ENCODE measurements around the gene GNB3. TPM values are rescaled to one million over a fixed set of nuclear protein-coding genes. Genes with fewer than 3 reads are reported as not detected.

Gene GNB3
- total RNA-seq, 1 experiment from 2014 or later = 8.7 TPM

DNA sequence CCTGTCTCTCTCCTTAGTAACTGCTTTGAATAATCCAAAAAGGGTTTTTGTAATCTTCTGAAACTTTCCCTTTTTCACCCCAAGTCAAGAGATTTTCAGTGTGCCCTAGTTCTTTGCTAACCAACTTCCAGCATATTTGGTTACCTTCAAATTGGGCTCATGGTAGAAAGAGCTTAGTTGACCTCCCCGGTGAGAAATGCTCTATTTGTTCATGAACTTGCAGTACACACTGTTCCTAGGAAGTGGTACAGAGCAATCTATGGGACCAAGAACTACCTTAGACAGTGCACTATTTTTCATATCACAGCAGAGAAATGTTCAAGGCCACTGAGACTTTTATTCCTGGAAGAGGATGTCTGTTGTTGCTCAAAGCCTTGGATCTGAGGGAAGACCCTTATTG, 12.9 kb downstream of the GNB3 start:
- BruUV-seq (replicated peaks) = no TSS peak
- no peaks in the 10 kb centered on the region for H3K27me3 ChIP-seq (ENCODE audit: insufficient read depth, low read length)
- H3K9ac ChIP-seq (ENCODE audit: low read length) = peak overlapping the region; percentile 89
- ChIA-PET POLR2A (interaction anchor here (8.9 kb wide), 1 partner anchor 15 kb away, joined by 186 read pairs; the partner anchor contains the start of genes SPSB2 and TPI1), RAD21 (ENCODE audit: low non-redundant PET in 1 of 2, low total read pairs in 2 of 2, uncharacterized antibody in 2 of 2, unreplicated experiment in 2 of 2) (no interaction called here), CTCF (interaction anchor here (2.6 to 3.4 kb wide), 4 partner anchors 19 to 100 kb away, joined by 10 to 38 read pairs (median 24); partner anchors contain the start of genes MLF2 and SPSB2)
- no peaks in the 10 kb centered on the region for H4K20me1 ChIP-seq (ENCODE audit: insufficient read depth)
- intact Hi-C loops (cut with micrococcal nuclease) = loop anchor here (5.0 kb wide), 1 partner anchor 246 kb away; the partner anchor contains the start of gene CHD4
- H3K4me2 ChIP-seq (ENCODE audit: low read length) = peak overlapping the region; percentile 100
- peaks cover 15 to 31% of the 10 kb centered on the region in 2 experiments for H3K4me1 ChIP-seq (ENCODE audit: control insufficient read depth in 1 of 2, insufficient read depth in 2 of 2, low read length in 2 of 2)
- TF ChIP-seq, protein P1, sequence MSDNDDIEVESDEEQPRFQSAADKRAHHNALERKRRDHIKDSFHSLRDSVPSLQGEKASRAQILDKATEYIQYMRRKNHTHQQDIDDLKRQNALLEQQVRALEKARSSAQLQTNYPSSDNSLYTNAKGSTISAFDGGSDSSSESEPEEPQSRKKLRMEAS (IDR thresholded peaks at IDR 0.05) = no peak
- no peak for TF ChIP-seq ZNF274 (IDR thresholded peaks at IDR 0.05; ENCODE audit: low read depth, low read length)
- TF ChIP-seq SRF (IDR thresholded peaks at IDR 0.05; ENCODE audit: low read depth) = no peak
- TF ChIP-seq, protein P2, sequence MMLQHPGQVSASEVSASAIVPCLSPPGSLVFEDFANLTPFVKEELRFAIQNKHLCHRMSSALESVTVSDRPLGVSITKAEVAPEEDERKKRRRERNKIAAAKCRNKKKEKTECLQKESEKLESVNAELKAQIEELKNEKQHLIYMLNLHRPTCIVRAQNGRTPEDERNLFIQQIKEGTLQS (IDR thresholded peaks at IDR 0.05) = no peak
- TF ChIP-seq, protein P3, sequence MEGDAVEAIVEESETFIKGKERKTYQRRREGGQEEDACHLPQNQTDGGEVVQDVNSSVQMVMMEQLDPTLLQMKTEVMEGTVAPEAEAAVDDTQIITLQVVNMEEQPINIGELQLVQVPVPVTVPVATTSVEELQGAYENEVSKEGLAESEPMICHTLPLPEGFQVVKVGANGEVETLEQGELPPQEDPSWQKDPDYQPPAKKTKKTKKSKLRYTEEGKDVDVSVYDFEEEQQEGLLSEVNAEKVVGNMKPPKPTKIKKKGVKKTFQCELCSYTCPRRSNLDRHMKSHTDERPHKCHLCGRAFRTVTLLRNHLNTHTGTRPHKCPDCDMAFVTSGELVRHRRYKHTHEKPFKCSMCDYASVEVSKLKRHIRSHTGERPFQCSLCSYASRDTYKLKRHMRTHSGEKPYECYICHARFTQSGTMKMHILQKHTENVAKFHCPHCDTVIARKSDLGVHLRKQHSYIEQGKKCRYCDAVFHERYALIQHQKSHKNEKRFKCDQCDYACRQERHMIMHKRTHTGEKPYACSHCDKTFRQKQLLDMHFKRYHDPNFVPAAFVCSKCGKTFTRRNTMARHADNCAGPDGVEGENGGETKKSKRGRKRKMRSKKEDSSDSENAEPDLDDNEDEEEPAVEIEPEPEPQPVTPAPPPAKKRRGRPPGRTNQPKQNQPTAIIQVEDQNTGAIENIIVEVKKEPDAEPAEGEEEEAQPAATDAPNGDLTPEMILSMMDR (IDR thresholded peaks at IDR 0.05 in 2 of 3, conservative IDR thresholded peaks at IDR 0.05 in 1 of 3; ENCODE audit: borderline replicate concordance in 1 of 3, insufficient read depth in 1 of 3, low read depth in 2 of 3, low read length in 2 of 3) = no peak
- TF ChIP-seq POLR2AphosphoS5 (IDR thresholded peaks at IDR 0.05; ENCODE audit: low read depth, low read length) = no peak
- TF ChIP-seq POLR2A (IDR thresholded peaks at IDR 0.05; ENCODE audit: borderline replicate concordance, extremely low read depth, insufficient read depth, insufficient read length) = no peak
- TF ChIP-seq TCF7L2 (IDR thresholded peaks at IDR 0.05; ENCODE audit: borderline replicate concordance, extremely low read depth, insufficient read depth, insufficient read length) = no peak
- no peak for TF ChIP-seq SIN3A (IDR thresholded peaks at IDR 0.05; ENCODE audit: low read depth)
- TF ChIP-seq ZFX (IDR thresholded peaks at IDR 0.05) = no peak
- DNase-seq (ENCODE audit: low read depth, low spot score) (no peak), ATAC-seq (no peak)
- no peaks in the 10 kb centered on the region for H3K9me3 ChIP-seq (ENCODE audit: control insufficient read depth in 1 of 2, insufficient read depth in 1 of 2, low read depth in 1 of 2, low read length in 2 of 2)
- peak overlapping the region; percentile 67 to 94 for H3K4me3 ChIP-seq (replicated peaks in 1 of 2; ENCODE audit: low read depth in 1 of 2, low read length in 2 of 2)
- peak overlapping the region; percentile 65 for H3K27ac ChIP-seq (ENCODE audit: low read depth, low read length)
- H3K79me2 ChIP-seq (ENCODE audit: insufficient read depth, low read length) = peaks cover 49% of the 10 kb centered on the region
- H3K9me2 ChIP-seq (ENCODE audit: insufficient read depth) = no peaks in the 10 kb centered on the region
- H2AFZ ChIP-seq (ENCODE audit: low read depth, low read length, poor library complexity, severe bottlenecking) = no peak overlapping the region
- peaks cover 31 to 55% of the 10 kb centered on the region in 2 experiments; a peak in 3 of 4 replicates for H3K36me3 ChIP-seq (ENCODE audit: control insufficient read depth in 1 of 2, insufficient read depth in 2 of 2, low read length in 2 of 2)

Measured in HCT116 (cell line).